Activated CD8-positive, alpha-beta T cell treated with anti-CD3 and anti-CD28 coated beads, Interleukin-2, amount 10 ng/mL, durations not matched to agents 7 days and 5 days (primary cell): ENCODE data around the gene DHDH. TPM values are rescaled to one million over a fixed set of nuclear protein-coding genes. Genes with fewer than 3 reads are reported as not detected.
A peak's percentile ranks its signal among the peaks of the same experiment; 100 is the strongest.

Source experiments
- ATAC-seq: fragments of 150-1000 bp; cut with Tn5 transposase; one replicate; pipeline ENCODE4 v1.10.0; 2021; ENCODE audit warnings: moderate library complexity
- CTCF ChIA-PET: fragments of 350-600 bp; sonication (Branson Sonifier 250); formaldehyde crosslinking; loops from one replicate; lab custom pipeline; 2021; ENCODE audit warnings: antibody characterized with exemption; lab: Charles Lee
- POLR2A ChIA-PET: fragments of 350-600 bp; sonication (Branson Sonifier 250); formaldehyde crosslinking; loops from one replicate; lab custom pipeline; 2021; ENCODE audit warnings: antibody characterized with exemption; lab: Charles Lee
- DNase-seq: peaks from one replicate; pipeline ENCODE4 v3.0.0-alpha.2; 2020
- H3K27ac Mint-ChIP-seq: one replicate; pipeline ENCODE4 v1.8.0; 2021; ENCODE audit warnings: mild to moderate bottlenecking, mixed read lengths
- H3K27me3 Mint-ChIP-seq: one replicate; pipeline ENCODE4 v1.8.0; 2021; ENCODE audit warnings: low read depth, mixed read lengths
- H3K36me3 Mint-ChIP-seq: one replicate; pipeline ENCODE4 v1.8.0; 2021; ENCODE audit warnings: low read depth, mixed read lengths
- H3K4me1 Mint-ChIP-seq: one replicate; pipeline ENCODE4 v1.8.0; 2021; ENCODE audit warnings: low read depth, mixed read lengths
- H3K4me3 Mint-ChIP-seq: one replicate; pipeline ENCODE4 v1.8.0; 2021; ENCODE audit warnings: mild to moderate bottlenecking, mixed read lengths
- H3K9me3 Mint-ChIP-seq: one replicate; pipeline ENCODE4 v1.8.0; 2022; ENCODE audit warnings: mixed read lengths; ENCODE audit not compliant: insufficient read depth
- total RNA-seq, 2 experiments: library from RNA; stranded (reverse); gene quantifications; one replicate each; pipeline ENCODE4 v1.2.3, GENCODE V29; 2021

Gene DHDH
- total RNA-seq, 2 experiments from 2014 or later = 1.6 to 1.9 TPM

GRCh38 chr19:48950830-48951519 is 17.5 kb downstream of the DHDH start:
- no peak overlapping the region for H3K27ac Mint-ChIP-seq
- H3K4me3 Mint-ChIP-seq = no peak overlapping the region
- POLR2A ChIA-PET = interaction anchor here (1.0 to 2.0 kb wide), 2 partner anchors 16 to 79 kb away, joined by 3 to 7 read pairs; partner anchors contain the start of gene PPP1R15A
- DNase-seq (no peak), ATAC-seq (no peak)
- CTCF ChIA-PET = interaction anchor here (0.7 to 2.5 kb wide), 4 partner anchors 8 to 108 kb away, joined by 3 to 13 read pairs (median 4); no protein-coding TSS in a partner anchor
- H3K27me3 Mint-ChIP-seq = no peaks in the 10 kb centered on the region
- peaks cover 8% of the 10 kb centered on the region for H3K9me3 Mint-ChIP-seq
- H3K4me1 Mint-ChIP-seq = peaks cover 11% of the 10 kb centered on the region
- peaks cover 15% of the 10 kb centered on the region for H3K36me3 Mint-ChIP-seq

DNA sequence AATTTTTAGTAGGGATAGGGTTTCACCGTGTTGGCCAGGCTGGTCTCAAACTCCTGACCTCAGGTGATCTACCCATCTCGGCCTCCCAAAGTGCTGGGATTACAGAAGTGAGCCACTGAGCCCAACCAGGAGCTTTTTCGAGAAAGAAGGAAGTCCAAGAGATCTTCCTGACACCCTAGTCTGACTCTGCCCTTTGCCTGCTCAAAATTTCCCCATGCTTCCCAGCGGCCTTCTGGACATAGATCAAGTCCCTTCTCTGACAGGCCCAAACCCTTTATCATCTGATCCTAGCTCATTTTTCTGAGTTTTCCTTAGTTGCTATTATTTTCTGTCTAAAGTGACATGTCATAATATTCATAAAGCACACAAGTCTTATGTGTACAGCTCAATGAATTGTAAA is 19.6 kb downstream of the DHDH start:
- CTCF ChIA-PET = interaction anchor here (0.7 to 2.5 kb wide), 6 partner anchors 17 to 165 kb away, joined by 4 to 13 read pairs (median 6); partner anchors contain the start of genes GYS1 and RUVBL2
- peaks cover 3% of the 10 kb centered on the region for H3K9me3 Mint-ChIP-seq
- DNase-seq (no peak), ATAC-seq (no peak)
- POLR2A ChIA-PET = interaction anchor here (0.6 to 2.5 kb wide), 5 partner anchors 9 to 81 kb away, joined by 4 to 10 read pairs (median 6); partner anchors contain the start of genes NUCB1 and PPP1R15A
- no peak overlapping the region for H3K4me3 Mint-ChIP-seq
- peaks cover 35% of the 10 kb centered on the region for H3K36me3 Mint-ChIP-seq
- no peaks in the 10 kb centered on the region for H3K27me3 Mint-ChIP-seq
- no peak overlapping the region for H3K27ac Mint-ChIP-seq
- H3K4me1 Mint-ChIP-seq = peaks cover 29% of the 10 kb centered on the region

DNA sequence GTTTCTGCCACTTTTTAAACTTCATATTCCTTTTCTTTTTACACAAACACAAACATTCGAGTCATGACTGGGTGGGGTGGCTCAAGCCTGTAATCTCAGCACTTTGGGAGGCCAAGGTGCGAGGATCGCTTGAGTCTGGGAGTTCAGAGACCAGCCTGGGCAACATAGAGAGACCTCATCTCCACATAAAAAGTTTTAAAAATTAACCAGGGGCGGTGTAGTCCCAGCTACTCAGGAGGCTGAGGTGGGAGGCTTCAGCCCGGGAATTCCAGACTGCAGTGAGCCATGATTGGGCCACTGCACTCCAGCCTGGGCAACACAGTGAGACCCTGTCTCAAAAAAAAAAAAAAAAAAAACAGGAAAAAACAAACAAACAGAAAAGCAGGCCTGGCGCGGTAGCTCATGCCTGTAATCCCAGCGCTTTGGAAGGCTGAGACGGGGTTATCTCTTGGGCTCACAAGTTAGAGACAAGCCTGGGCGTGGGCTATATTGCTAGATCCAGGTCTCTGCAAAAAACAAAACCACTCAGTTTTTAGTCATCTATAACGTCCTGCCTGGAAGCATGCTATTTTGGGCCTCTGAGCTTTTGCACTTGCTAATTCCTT is 20.6 kb downstream of the DHDH start:
- Mint-ChIP-seq H3K27me3 (no peaks in the 10 kb centered on the region), H3K9me3 (no peaks in the 10 kb centered on the region), H3K27ac (peak overlapping the region; percentile 85), H3K4me1 (peaks cover 35% of the 10 kb centered on the region), H3K4me3 (peak overlapping the region; percentile 77), H3K36me3 (peaks cover 38% of the 10 kb centered on the region)
- POLR2A ChIA-PET = interaction anchor here (0.6 to 2.5 kb wide), 10 partner anchors 8 to 309 kb away, joined by 3 to 10 read pairs (median 5); partner anchors contain the start of genes BCAT2, CA11, NUCB1 and PPP1R15A
- no peak for DNase-seq
- CTCF ChIA-PET = interaction anchor here (0.7 to 2.5 kb wide), 8 partner anchors 16 to 215 kb away, joined by 3 to 13 read pairs (median 3); partner anchors contain the start of gene RUVBL2
- ATAC-seq = no peak

DNA sequence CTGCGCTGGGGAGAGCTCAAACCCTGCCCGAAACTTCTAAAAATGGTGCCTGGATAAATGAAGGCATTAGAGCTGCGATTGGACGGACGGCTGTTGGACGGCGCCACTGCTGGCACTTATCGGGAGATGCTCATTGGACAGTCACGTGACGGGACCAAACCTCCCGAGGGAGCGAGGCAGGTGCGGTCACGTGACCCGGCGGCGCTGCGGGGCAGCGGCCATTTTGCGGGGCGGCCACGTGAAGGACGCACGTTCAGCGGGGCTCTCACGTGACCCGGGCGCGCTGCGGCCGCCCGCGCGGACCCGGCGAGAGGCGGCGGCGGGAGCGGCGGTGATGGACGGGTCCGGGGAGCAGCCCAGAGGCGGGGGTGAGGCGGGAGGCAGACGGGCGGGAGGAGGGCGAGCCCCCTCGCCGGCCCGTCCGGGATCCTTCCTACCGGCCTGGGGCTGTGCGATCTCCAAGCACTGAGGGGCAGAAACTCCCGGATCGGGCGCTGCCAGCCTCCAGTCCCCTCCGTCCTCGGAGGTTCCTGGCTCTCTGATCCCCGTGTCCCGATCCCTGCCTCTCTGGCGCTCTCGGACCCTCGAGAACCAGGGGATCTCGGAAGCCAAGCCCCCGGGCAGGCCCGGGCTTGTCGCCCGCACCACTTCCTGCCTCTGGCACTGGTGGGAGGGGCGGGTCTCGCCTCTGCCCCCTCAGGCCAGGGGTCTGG is 21.3 kb downstream of the DHDH start, which contains the start of gene BAX:
Gene BAX, plus strand, starts transcription at position 281 of the 713 bp plus-strand sequence. Its CDS starts 54 bp downstream, at position 335.
- H3K27me3 Mint-ChIP-seq = no peaks in the 10 kb centered on the region
- ChIA-PET CTCF (interaction anchor here (0.7 to 2.4 kb wide), 9 partner anchors 15 to 216 kb away, joined by 3 to 9 read pairs (median 3); partner anchors contain the start of genes GYS1, NUCB1 and RUVBL2), POLR2A (interaction anchor here (0.6 to 2.5 kb wide), 10 partner anchors 7 to 309 kb away, joined by 3 to 10 read pairs (median 4); partner anchors contain the start of genes BCAT2, CA11, DHDH and NUCB1)
- ATAC-seq (peak; percentile 87), DNase-seq (peak; percentile 96)
- no peaks in the 10 kb centered on the region for H3K9me3 Mint-ChIP-seq
- H3K4me1 Mint-ChIP-seq = peaks cover 39% of the 10 kb centered on the region
- peak within 1 kb of the TSS; percentile 85 for H3K27ac Mint-ChIP-seq
- H3K36me3 Mint-ChIP-seq = peaks cover 42% of the 10 kb centered on the region
- peak within 1 kb of the TSS; percentile 77 for H3K4me3 Mint-ChIP-seq

DNA sequence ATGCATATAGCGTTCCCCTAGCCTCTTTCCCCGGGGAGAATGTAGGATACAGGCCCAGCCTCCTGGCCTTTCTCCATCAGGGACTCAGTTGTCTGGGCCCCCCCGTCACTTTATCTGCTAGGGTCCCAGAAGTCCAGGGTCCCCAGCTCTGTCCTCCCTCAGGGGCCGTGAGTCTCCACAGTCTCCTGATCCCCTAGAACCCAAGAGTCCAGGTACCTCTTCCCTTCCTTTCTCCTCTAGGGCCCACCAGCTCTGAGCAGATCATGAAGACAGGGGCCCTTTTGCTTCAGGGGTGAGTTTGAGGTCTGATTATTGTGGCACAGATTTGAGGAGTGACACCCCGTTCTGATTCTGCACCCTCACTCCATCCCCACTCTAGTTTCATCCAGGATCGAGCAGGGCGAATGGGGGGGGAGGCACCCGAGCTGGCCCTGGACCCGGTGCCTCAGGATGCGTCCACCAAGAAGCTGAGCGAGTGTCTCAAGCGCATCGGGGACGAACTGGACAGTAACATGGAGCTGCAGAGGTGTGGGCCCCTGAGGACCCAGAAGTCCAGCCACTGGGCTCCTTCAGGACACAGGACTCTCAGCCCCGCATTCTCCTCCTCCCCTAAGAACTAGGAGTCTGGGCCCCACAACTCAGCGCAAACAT is 21.9 kb downstream of the DHDH start:
- H3K27me3 Mint-ChIP-seq = no peaks in the 10 kb centered on the region
- POLR2A ChIA-PET = interaction anchor here (1.2 to 2.5 kb wide), 5 partner anchors 8 to 84 kb away, joined by 3 to 7 read pairs (median 6); partner anchors contain the start of genes DHDH and PPP1R15A
- no peak for DNase-seq
- H3K4me1 Mint-ChIP-seq = peaks cover 45% of the 10 kb centered on the region
- peak overlapping the region; percentile 85 for H3K27ac Mint-ChIP-seq
- no peaks in the 10 kb centered on the region for H3K9me3 Mint-ChIP-seq
- CTCF ChIA-PET = interaction anchor here (0.7 to 1.6 kb wide), 3 partner anchors 38 to 59 kb away, joined by 3 to 4 read pairs (median 3); partner anchors contain the start of genes GYS1, NUCB1 and RUVBL2
- no peak for ATAC-seq
- H3K36me3 Mint-ChIP-seq = peaks cover 45% of the 10 kb centered on the region
- H3K4me3 Mint-ChIP-seq = peak overlapping the region; percentile 77

DNA sequence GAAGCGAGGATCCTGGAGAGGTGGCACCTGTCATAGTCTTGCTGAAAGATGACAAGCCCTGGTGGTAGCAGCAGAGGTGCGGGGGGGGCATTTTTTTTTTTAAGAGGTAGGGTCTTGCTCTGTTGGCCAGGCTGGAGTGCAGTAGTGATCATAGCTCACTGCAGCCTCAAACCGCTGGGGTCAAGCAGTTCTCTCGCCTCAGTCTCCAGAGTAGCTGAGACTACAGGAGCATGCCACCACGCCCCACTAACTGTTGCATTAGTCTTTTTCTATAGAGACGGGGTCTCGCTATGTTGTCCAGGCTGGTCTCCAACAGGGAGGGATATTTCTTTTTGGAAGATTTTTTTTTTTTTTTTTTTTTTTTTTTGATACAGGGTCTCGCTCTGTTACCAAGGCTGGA is 24.5 kb downstream of the DHDH start:
- Mint-ChIP-seq H3K36me3 (peaks cover 64% of the 10 kb centered on the region), H3K4me3 (peak overlapping the region; percentile 2), H3K9me3 (no peaks in the 10 kb centered on the region), H3K27me3 (no peaks in the 10 kb centered on the region), H3K27ac (peak overlapping the region; percentile 52), H3K4me1 (peaks cover 67% of the 10 kb centered on the region)
- CTCF ChIA-PET = no interaction called here
- DNase-seq (no peak), ATAC-seq (no peak)
- POLR2A ChIA-PET = interaction anchor here (1.2 to 1.5 kb wide), 2 partner anchors 58 to 85 kb away, joined by 5 read pairs; partner anchors contain the start of gene NUCB1

DNA sequence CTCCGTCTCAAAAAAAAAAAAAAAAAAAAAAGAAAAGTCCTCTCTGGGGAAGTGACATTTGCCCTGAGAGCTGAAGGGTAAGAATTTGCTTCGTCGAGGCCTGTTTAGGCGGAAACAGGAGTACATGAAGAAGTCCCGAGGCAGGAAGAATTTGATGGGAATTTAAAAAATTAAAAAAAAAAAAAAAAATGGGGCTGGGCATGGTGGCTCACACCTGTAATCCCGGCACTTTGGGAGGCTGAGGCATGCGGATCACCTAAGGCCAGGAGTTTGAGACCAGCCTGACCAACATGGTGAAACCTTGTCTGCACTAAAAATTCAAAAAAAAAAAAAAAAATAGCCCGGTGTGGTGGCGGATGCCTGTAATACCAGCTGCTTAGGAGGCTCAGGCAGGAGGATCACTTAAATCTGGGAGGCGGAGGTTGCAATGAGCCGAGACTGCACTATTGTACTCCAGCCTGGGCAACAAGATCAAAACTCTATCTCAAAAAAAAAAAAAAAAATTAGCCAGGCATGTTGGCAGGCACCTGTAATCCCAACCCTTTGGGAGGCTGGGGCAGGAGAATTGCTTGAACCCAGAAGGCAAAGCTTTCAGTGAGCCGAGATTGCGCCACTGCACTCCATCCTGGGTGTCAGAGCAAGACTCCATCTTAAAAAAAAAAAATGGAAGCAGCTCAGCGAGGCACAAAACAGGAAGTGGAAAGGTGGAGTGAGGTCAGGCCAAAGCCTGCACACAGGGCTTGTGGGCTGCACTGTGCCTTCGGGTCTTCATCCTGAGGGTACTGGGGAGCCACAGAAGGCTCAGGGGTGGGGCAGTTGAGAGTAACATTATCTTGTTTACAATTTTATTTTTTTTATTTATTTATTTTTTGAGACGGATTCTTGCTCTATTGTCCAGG is 26.1 kb downstream of the DHDH start:
- ChIA-PET POLR2A (interaction anchor here (1.0 to 1.5 kb wide), 2 partner anchors 34 to 59 kb away, joined by 3 to 5 read pairs; partner anchors contain the start of genes GYS1, NUCB1 and RUVBL2), CTCF (no interaction called here)
- DNase-seq = peak; percentile 63
- Mint-ChIP-seq H3K36me3 (peaks cover 62% of the 10 kb centered on the region), H3K27me3 (no peaks in the 10 kb centered on the region), H3K4me1 (peaks cover 80% of the 10 kb centered on the region), H3K27ac (peak overlapping the region; percentile 70), H3K4me3 (peak overlapping the region; percentile 18), H3K9me3 (no peaks in the 10 kb centered on the region)
- no peak for ATAC-seq

DNA sequence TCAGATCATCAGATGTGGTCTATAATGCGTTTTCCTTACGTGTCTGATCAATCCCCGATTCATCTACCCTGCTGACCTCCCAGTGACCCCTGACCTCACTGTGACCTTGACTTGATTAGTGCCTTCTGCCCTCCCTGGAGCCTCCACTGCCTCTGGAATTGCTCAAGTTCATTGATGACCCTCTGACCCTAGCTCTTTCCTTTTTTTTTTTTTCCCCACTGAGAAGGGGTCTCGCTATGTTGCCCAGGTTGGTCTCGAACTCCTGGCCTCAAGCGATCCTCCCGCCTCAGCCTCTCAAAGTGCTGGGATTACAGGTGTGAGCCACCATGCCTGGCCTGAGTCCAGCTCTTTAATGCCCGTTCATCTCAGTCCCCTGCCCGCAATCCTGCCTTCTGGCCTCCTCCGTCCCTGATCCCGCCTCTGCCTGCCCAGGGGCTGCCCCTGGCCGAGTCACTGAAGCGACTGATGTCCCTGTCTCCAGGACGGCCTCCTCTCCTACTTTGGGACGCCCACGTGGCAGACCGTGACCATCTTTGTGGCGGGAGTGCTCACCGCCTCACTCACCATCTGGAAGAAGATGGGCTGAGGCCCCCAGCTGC is 27.7 kb downstream of the DHDH start:
- DNase-seq (peak; percentile 38), ATAC-seq (no peak)
- H3K36me3 Mint-ChIP-seq = peaks cover 62% of the 10 kb centered on the region
- H3K4me3 Mint-ChIP-seq = peak overlapping the region; percentile 4
- POLR2A ChIA-PET = interaction anchor here (0.6 to 1.6 kb wide), 5 partner anchors 8 to 908 kb away, joined by 3 to 14 read pairs (median 6); partner anchors contain the start of gene PPP1R15A
- no peaks in the 10 kb centered on the region for H3K27me3 Mint-ChIP-seq
- H3K27ac Mint-ChIP-seq = peak overlapping the region; percentile 96
- no peaks in the 10 kb centered on the region for H3K9me3 Mint-ChIP-seq
- CTCF ChIA-PET = interaction anchor here (1.7 kb wide), 1 partner anchor 9 kb away, joined by 13 read pairs; no protein-coding TSS in a partner anchor
- H3K4me1 Mint-ChIP-seq = peaks cover 83% of the 10 kb centered on the region

GRCh38 chr19:48961673-48962028 is 28.2 kb downstream of the DHDH start:
- DNase-seq = no peak
- Mint-ChIP-seq H3K36me3 (peaks cover 64% of the 10 kb centered on the region), H3K9me3 (no peaks in the 10 kb centered on the region), H3K27me3 (no peaks in the 10 kb centered on the region), H3K4me1 (peaks cover 84% of the 10 kb centered on the region), H3K4me3 (peak overlapping the region; percentile 96), H3K27ac (peak overlapping the region; percentile 96)
- no peak for ATAC-seq
- ChIA-PET CTCF (interaction anchor here (0.7 to 1.7 kb wide), 2 partner anchors 9 to 61 kb away, joined by 3 to 13 read pairs; partner anchors contain the start of gene NUCB1), POLR2A (interaction anchor here (0.7 to 1.6 kb wide), 6 partner anchors 9 to 908 kb away, joined by 3 to 15 read pairs (median 8); partner anchors contain the start of genes GYS1, NUCB1, PPP1R15A and RUVBL2)
